Stimulated activated CD8-positive, alpha-beta memory T cell treated with anti-CD3 and anti-CD28 coated beads, Interleukin-15, amount 100 ng/mL, for 4 hours (primary cell): ENCODE data around the gene SERP2.

Source experiments
- DNase-seq, 2 donors: peaks; one replicate each; pipeline ENCODE4 v3.0.0-alpha.2; 2020; ENCODE audit warnings: low read depth in 2 of 2

SERP2 gene

GRCh38 chr13:44355621-44356020 lies 18.0 kb upstream of the SERP2 start:
- no peak for DNase-seq

- no peak for DNase-seq
Measured at GRCh38 chr13:44359983-44360375, 13.6 kb upstream of the SERP2 start.

GRCh38 chr13:44362394-44363040 lies 11.1 kb upstream of the SERP2 start:
- no peak for DNase-seq

GRCh38 chr13:44363631-44364344 lies 9.8 kb upstream of the SERP2 start:
- no peak for DNase-seq

GRCh38 chr13:44364345-44365000 lies 9.2 kb upstream of the SERP2 start:
- no peak for DNase-seq

- no peak for DNase-seq
Measured at GRCh38 chr13:44365008-44365407, 8.6 kb upstream of the SERP2 start.

GRCh38 chr13:44365899-44366298 lies 7.7 kb upstream of the SERP2 start:
- no peak for DNase-seq

- no peak for DNase-seq
Measured at GRCh38 chr13:44368062-44368591, 5.5 kb upstream of the SERP2 start.

- DNase-seq, result no peak
Measured at GRCh38 chr13:44368599-44369368, 4.8 kb upstream of the SERP2 start.

GRCh38 chr13:44371421-44371820 lies 2.2 kb upstream of the SERP2 start:
- no peak for DNase-seq

- no peak for DNase-seq
Measured at GRCh38 chr13:44373247-44373600, 400 bp upstream of the SERP2 start.

- no peak for DNase-seq
Measured at GRCh38 chr13:44374348-44374712, 706 bp downstream of the SERP2 start.

- no peak for DNase-seq
Measured at GRCh38 chr13:44378277-44378676, 4.7 kb downstream of the SERP2 start.

GRCh38 chr13:44379885-44380284 lies 6.3 kb downstream of the SERP2 start:
- no peak for DNase-seq

- no peak for DNase-seq
Measured at GRCh38 chr13:44380404-44381165, 7.0 kb downstream of the SERP2 start.

GRCh38 chr13:44382635-44383145 lies 9.1 kb downstream of the SERP2 start:
- DNase-seq, result no peak

GRCh38 chr13:44383945-44384344 lies 10.3 kb downstream of the SERP2 start:
- no peak for DNase-seq

- DNase-seq, result no peak
Measured at GRCh38 chr13:44384778-44385177, 11.2 kb downstream of the SERP2 start.

GRCh38 chr13:44385401-44385800 lies 11.8 kb downstream of the SERP2 start:
- DNase-seq, result no peak

- no peak for DNase-seq
Measured at GRCh38 chr13:44385847-44386246, 12.2 kb downstream of the SERP2 start.

GRCh38 chr13:44386913-44387556 lies 13.4 kb downstream of the SERP2 start:
- DNase-seq, result no peak
